GM12878 (cell line): ENCODE data around the gene ENOX1. TPM values are rescaled to one million over a fixed set of nuclear protein-coding genes. Genes with fewer than 3 reads are reported as not detected.

ENCODE experiments used
- ATAC-seq: fragments of 200-7000 bp; cut with Tn5 transposase; 3 replicates; pipeline ENCODE4 v1.9.1; 2020; ENCODE audit warnings: mild to moderate bottlenecking, moderate library complexity
- BruUV-seq: library from RNA; stranded (reverse); fragments of 400-500 nt; replicated peaks from 2 replicates; lab custom pipeline; 2021; lab: Mats Ljungman, UMichigan
- CTCF ChIA-PET: fragments of 300-600 bp; sonication (Branson Sonifier 250); formaldehyde crosslinking; extraction: SDS; loops from one replicate; lab custom pipeline; 2021; ENCODE audit warnings: inconsistent platforms; lab: Yijun Ruan, JAX
- POLR2A ChIA-PET: fragments of 350-600 bp; formaldehyde crosslinking; extraction: SDS; loops from one replicate; lab custom pipeline; 2021; ENCODE audit warnings: inconsistent platforms; lab: Charles Lee
- RAD21 ChIA-PET: fragments of 300-600 bp; sonication (Branson Sonifier 250); formaldehyde crosslinking; loops from one replicate; lab custom pipeline; 2023; ENCODE audit warnings: antibody characterized with exemption; ENCODE audit not compliant: unreplicated experiment; lab: Charles Lee
- SMC1A ChIA-PET: fragments of 300-600 bp; sonication (Branson Sonifier 250); formaldehyde crosslinking; loops from one replicate; lab custom pipeline; 2023; ENCODE audit not compliant: unreplicated experiment, uncharacterized antibody; lab: Charles Lee
- DNase-seq: peaks from one replicate; pipeline ENCODE4 v3.0.0-alpha.2; 2011; ENCODE audit warnings: low read depth, low spot score
- FAIRE-seq: peaks from 3 replicates; lab custom pipeline; 2011; peaks lifted over from hg19 to GRCh38; lab: Jason Lieb, UNC
- H2AFZ ChIP-seq: 2 replicates; pipeline ENCODE4 v1.6.0; 2011; ENCODE audit warnings: low read depth, low read length, control low read depth; ENCODE audit not compliant: control insufficient read depth
- H3K27ac ChIP-seq: 2 replicates; pipeline ENCODE4 v1.5.1; 2011; ENCODE audit warnings: control low read depth; ENCODE audit not compliant: control insufficient read depth, insufficient read depth
- H3K27me3 ChIP-seq, 2 experiments: replicated peaks in 1 of 2; 2 replicates each; pipeline versions ENCODE4 v1.6.0 to v1.6.1; 2011; ENCODE audit warnings: low read length in 1 of 2; ENCODE audit not compliant: control insufficient read depth in 2 of 2, insufficient read depth in 2 of 2
- H3K36me3 ChIP-seq, 2 experiments: 2 replicates each; pipeline ENCODE4 v1.5.1; 2011; ENCODE audit warnings: low read length in 1 of 2; ENCODE audit not compliant: control insufficient read depth in 2 of 2, insufficient read depth in 2 of 2
- H3K4me1 ChIP-seq: 2 replicates; pipeline ENCODE4 v1.6.1; 2011; ENCODE audit warnings: mild to moderate bottlenecking, low read length, moderate library complexity, mixed read lengths; ENCODE audit not compliant: control insufficient read depth, insufficient read depth
- H3K4me2 ChIP-seq: 2 replicates; pipeline ENCODE4 v1.6.0; 2011; ENCODE audit warnings: control low read depth; ENCODE audit not compliant: control insufficient read depth, insufficient read depth
- H3K4me3 ChIP-seq: fragments of 200-600 bp; sonication (generic); 2 replicates; pipeline ENCODE4 v1.5.1; 2016
- H3K79me2 ChIP-seq: 2 replicates; pipeline ENCODE4 v1.6.0; 2011; ENCODE audit warnings: low read length; ENCODE audit not compliant: control insufficient read depth, insufficient read depth
- H3K9ac ChIP-seq: 2 replicates; pipeline ENCODE4 v1.8.0; 2011; ENCODE audit warnings: low read length, control low read depth, mixed read lengths; ENCODE audit not compliant: control insufficient read depth, insufficient read depth
- H3K9me3 ChIP-seq: replicated peaks from 3 replicates; pipeline ENCODE4 v1.5.1; 2011; ENCODE audit warnings: mild to moderate bottlenecking, low read length; ENCODE audit not compliant: control insufficient read depth, insufficient read depth
- H4K20me1 ChIP-seq: 2 replicates; pipeline ENCODE4 v1.6.0; 2011; ENCODE audit not compliant: control insufficient read depth, insufficient read depth
- CBFB ChIP-seq: IDR thresholded peaks from 2 replicates; pipeline ENCODE4 v1.6.1; 2016; ENCODE audit warnings: antibody characterized with exemption, low read depth
- CREM ChIP-seq: IDR thresholded peaks from 2 replicates; pipeline ENCODE4 v1.6.1; 2014; ENCODE audit warnings: antibody characterized with exemption, low read depth
- EGR1 ChIP-seq, 2 experiments: IDR thresholded peaks; 1 replicate in 1 of 2; 2 replicates in 1 of 2; pipeline ENCODE4 v1.6.1; 2011 to 2012; ENCODE audit warnings: low read depth in 2 of 2, low read length in 2 of 2, borderline replicate concordance in 1 of 2, mild to moderate bottlenecking in 1 of 2, moderate library complexity in 1 of 2
- GABPA ChIP-seq: IDR thresholded peaks from 2 replicates; pipeline ENCODE4 v1.6.1; 2014; ENCODE audit warnings: antibody characterized with exemption, low read depth, mild to moderate bottlenecking, inconsistent platforms
- MYB ChIP-seq: fragments of 150-350 bp; IDR thresholded peaks from 2 replicates; pipeline ENCODE4 v1.6.1; 2014; ENCODE audit warnings: mild to moderate bottlenecking, low read depth, low read length, borderline replicate concordance
- NFXL1 ChIP-seq: fragments of 450-650 bp; IDR thresholded peaks from 2 replicates; pipeline ENCODE4 v1.6.1; 2017; ENCODE audit warnings: antibody characterized with exemption, mild to moderate bottlenecking, borderline replicate concordance
- PAX8 ChIP-seq: fragments of 450-650 bp; IDR thresholded peaks from 2 replicates; pipeline ENCODE4 v1.6.1; 2017; ENCODE audit warnings: mild to moderate bottlenecking, moderate library complexity
- PKNOX1 ChIP-seq: fragments of 450-650 bp; IDR thresholded peaks from 2 replicates; pipeline ENCODE4 v1.6.1; 2016; ENCODE audit warnings: mild to moderate bottlenecking
- RAD51 ChIP-seq: fragments of 450-650 bp; IDR thresholded peaks from 2 replicates; pipeline ENCODE4 v1.6.1; 2016; ENCODE audit warnings: moderate library complexity, mild to moderate bottlenecking, inconsistent platforms
- RELA ChIP-seq: fragments of 450-650 bp; IDR thresholded peaks from 2 replicates; pipeline ENCODE4 v1.8.0; 2014; ENCODE audit warnings: borderline replicate concordance; ENCODE audit not compliant: partially characterized antibody
- WGBS: methylation state at CpG from one replicate; pipeline ENCODE4 v1.1.6; 2016; ENCODE audit warnings: low lambda C conversion rate; ENCODE audit not compliant: insufficient replicate concordance, insufficient coverage; ENCODE audit errors: missing lambda C conversion rate; 5-methylcytosine and 5-hydroxymethylcytosine counted together
- in situ Hi-C: fragments of 300-500 bp; cut with MboI; formaldehyde crosslinking; loops from 9 replicates; pipeline ENCODE4 v1.14.3; 2018; ENCODE audit warnings: mixed read lengths
- intact Hi-C: fragments of 100-400 bp; cut with micrococcal nuclease; formaldehyde crosslinking; loops from one replicate; pipeline ENCODE4 v1.14.2; 2022; ENCODE audit not compliant: unreplicated experiment
- polyA plus RNA-seq, 11 experiments: library from polyadenylated mRNA; depleted of rRNA in 4 of 11; unstranded in 6 of 11; stranded (reverse) in 5 of 11; fragments of >200 nt; fragmentation: Nextera tagmentation in 4 of 11; fragmentation: Illumina TruSeq in 1 of 11; extraction: Ambion mirVana in 4 of 11; extraction: Trizol in 1 of 11; gene quantifications; 1 replicate in 1 of 11; 2 replicates in 10 of 11; pipeline versions ENCODE4 v1.2.1 to v1.2.3, GENCODE V29; 2011 to 2016; ENCODE audit warnings: inconsistent platforms in 2 of 11, missing spikeins in 2 of 11, low read depth in 1 of 11
- total RNA-seq, 4 experiments: library from RNA; depleted of rRNA in 3 of 4; stranded (reverse); fragments of >200 nt in 3 of 4; fragmentation: Illumina TruSeq in 1 of 4; extraction: Trizol in 1 of 4; gene quantifications; 2 replicates each; pipeline versions ENCODE4 v1.2.1 to v1.2.3, GENCODE V29; 2013 to 2021
- TF ChIP-seq, protein P1 (sequence below): fragments of 450-650 bp; IDR thresholded peaks from 2 replicates; pipeline ENCODE4 v1.6.1; 2017; ENCODE audit warnings: low read depth, mild to moderate bottlenecking, moderate library complexity

Gene ENOX1
- total and polyA plus RNA-seq, 10 of the 15 experiments (the other 5 are each of a cell fraction or from before 2014, with no cell fraction given), result 0.11 to 0.26 (median 0.15) TPM

DNA sequence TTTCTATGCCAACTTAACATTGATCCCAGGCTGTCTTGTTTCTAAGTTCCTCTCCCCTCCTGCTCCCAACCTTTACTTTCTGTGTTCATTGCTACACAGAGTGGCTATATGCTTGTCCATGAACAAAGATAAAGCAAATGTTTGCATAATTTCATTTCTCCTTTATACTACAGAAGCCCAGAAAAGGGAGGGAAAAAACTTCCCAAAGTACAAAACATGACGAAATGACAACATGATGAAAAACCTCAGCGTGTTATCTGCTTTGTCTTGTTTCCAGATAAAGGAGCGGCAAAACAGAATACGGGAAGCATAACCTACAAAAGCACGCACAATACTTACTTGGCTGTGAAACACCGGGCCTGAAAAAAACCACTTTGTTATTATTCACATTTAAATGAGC, 426.6 kb downstream of the ENOX1 start:
- Histone ChIP-seq H3K27ac (no peak overlapping the region), H3K9ac (no peak overlapping the region), H3K79me2 (no peaks in the 10 kb centered on the region), H3K4me1 (no peaks in the 10 kb centered on the region; the same call in 1 of the 2 replicates), H4K20me1 (no peaks in the 10 kb centered on the region), H3K4me2 (no peak overlapping the region), H3K36me3 (no peaks in the 10 kb centered on the region), H3K4me3 (no peak overlapping the region), H3K27me3 (no peaks in the 10 kb centered on the region), H2AFZ (no peak overlapping the region)
- ATAC-seq, result no peak
- in situ Hi-C loops (no loop called here), intact Hi-C loops (no loop called here)
- BruUV-seq, result no TSS peak
- ChIA-PET POLR2A (no interaction called here), SMC1A (no interaction called here)
- 67% methylated on average over 6 of the region's 6 CpGs for WGBS
- FAIRE-seq, result no peak
- TF ChIP-seq EGR1 (IDR thresholded peaks at IDR 0.05; ENCODE audit: borderline replicate concordance in 1 of 2, low read depth in 2 of 2, low read length in 2 of 2), result no peak
- no peak for TF ChIP-seq GABPA
- TF ChIP-seq PAX8, result no peak
- no peak for TF ChIP-seq RELA
- TF ChIP-seq, protein P1, sequence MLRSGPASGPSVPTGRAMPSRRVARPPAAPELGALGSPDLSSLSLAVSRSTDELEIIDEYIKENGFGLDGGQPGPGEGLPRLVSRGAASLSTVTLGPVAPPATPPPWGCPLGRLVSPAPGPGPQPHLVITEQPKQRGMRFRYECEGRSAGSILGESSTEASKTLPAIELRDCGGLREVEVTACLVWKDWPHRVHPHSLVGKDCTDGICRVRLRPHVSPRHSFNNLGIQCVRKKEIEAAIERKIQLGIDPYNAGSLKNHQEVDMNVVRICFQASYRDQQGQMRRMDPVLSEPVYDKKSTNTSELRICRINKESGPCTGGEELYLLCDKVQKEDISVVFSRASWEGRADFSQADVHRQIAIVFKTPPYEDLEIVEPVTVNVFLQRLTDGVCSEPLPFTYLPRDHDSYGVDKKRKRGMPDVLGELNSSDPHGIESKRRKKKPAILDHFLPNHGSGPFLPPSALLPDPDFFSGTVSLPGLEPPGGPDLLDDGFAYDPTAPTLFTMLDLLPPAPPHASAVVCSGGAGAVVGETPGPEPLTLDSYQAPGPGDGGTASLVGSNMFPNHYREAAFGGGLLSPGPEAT, result no peak
- no peak for TF ChIP-seq CBFB
- TF ChIP-seq, all 136 proteins: peak for 0
- no peak for DNase-seq
- ChIA-PET CTCF (no interaction called here), RAD21 (no interaction called here)
- no peaks in the 10 kb centered on the region for H3K9me3 ChIP-seq

DNA sequence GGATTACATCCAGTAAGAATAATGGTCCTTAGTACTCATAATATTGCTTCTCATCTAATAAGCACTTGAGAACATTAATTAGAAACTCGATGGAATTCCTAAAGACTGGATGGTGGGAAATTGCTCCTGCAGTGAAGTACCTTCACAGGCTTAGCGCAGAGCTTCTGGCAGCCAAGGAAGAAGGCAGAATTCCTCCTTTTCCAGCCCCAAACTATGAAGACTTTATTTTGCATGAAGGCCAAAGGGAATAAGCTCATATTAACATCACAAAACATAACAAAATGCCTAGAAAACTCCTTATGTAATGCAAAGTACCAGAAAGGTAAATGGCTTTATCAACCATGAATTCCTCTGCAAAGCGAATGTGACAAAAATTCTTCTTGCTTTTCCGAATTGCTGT, 427.2 kb downstream of the ENOX1 start:
- ChIA-PET POLR2A (no interaction called here), CTCF (no interaction called here)
- no peak overlapping the region for H3K4me2 ChIP-seq
- no peak for TF ChIP-seq NFXL1
- no peak for TF ChIP-seq MYB
- no peak for TF ChIP-seq RAD51
- no peak for TF ChIP-seq GABPA
- no peak for TF ChIP-seq CREM
- TF ChIP-seq PKNOX1, result no peak
- TF ChIP-seq, all 136 proteins: peak for 0
- SMC1A ChIA-PET, result no interaction called here
- Histone ChIP-seq H3K9ac (no peak overlapping the region), H3K27ac (no peak overlapping the region), H3K27me3 (no peaks in the 10 kb centered on the region), H4K20me1 (no peaks in the 10 kb centered on the region), H3K9me3 (no peaks in the 10 kb centered on the region), H3K79me2 (no peaks in the 10 kb centered on the region), H2AFZ (no peak overlapping the region), H3K36me3 (no peaks in the 10 kb centered on the region), H3K4me1 (no peaks in the 10 kb centered on the region; the same call in 1 of the 2 replicates), H3K4me3 (no peak overlapping the region)
- no peak for ATAC-seq
- intact Hi-C loops (no loop called here), in situ Hi-C loops (loop anchor here (5.0 kb wide), 1 partner anchor 48 kb away; no protein-coding TSS in a partner anchor)
- FAIRE-seq, result no peak
- DNase-seq, result no peak
- RAD21 ChIA-PET, result no interaction called here
- no TSS peak for BruUV-seq
- 62% methylated on average over 4 of the region's 4 CpGs for WGBS
